Ramos (cell line): ENCODE measurements around the gene BCL2L1.

ENCODE experiments used
- in situ Hi-C: fragments of 300-500 bp; cut with MboI; formaldehyde crosslinking; loops from one replicate; pipeline ENCODE4 v1.14.3; 2022; ENCODE audit warnings: low sequenced_read_pairs; ENCODE audit not compliant: unreplicated experiment

Gene BCL2L1

GRCh38 chr20:31679357-31680285 is 43.0 kb downstream of the BCL2L1 start:
- in situ Hi-C loops, result loop anchor here (5.0 kb wide), 1 partner anchor 38 kb away; no protein-coding TSS in a partner anchor

- in situ Hi-C loops, result no loop called here
These were observed 44.0 kb downstream of the BCL2L1 start for GRCh38 chr20:31678389-31679356.

- in situ Hi-C loops, result no loop called here
These were observed 45.0 kb downstream of the BCL2L1 start for GRCh38 chr20:31677553-31678260.

- in situ Hi-C loops, result no loop called here
These were observed 46.1 kb downstream of the BCL2L1 start for GRCh38 chr20:31676609-31676989.

GRCh38 chr20:31675828-31676608 is 46.6 kb downstream of the BCL2L1 start:
- in situ Hi-C loops, result no loop called here

GRCh38 chr20:31674895-31675827 is 47.5 kb downstream of the BCL2L1 start:
- in situ Hi-C loops, result no loop called here

- in situ Hi-C loops, result no loop called here
These were observed 48.7 kb downstream of the BCL2L1 start for GRCh38 chr20:31673943-31674463.

- in situ Hi-C loops, result no loop called here
These were observed 49.2 kb downstream of the BCL2L1 start for GRCh38 chr20:31673435-31673834.

GRCh38 chr20:31671324-31671723 is 51.3 kb downstream of the BCL2L1 start:
- in situ Hi-C loops, result no loop called here

GRCh38 chr20:31670371-31671228 is 52.1 kb downstream of the BCL2L1 start:
- in situ Hi-C loops, result no loop called here

GRCh38 chr20:31669876-31670275 is 52.8 kb downstream of the BCL2L1 start:
- in situ Hi-C loops, result loop anchor here (10.0 kb wide), 1 partner anchor 55 kb away; the partner anchor contains the start of gene BCL2L1

- in situ Hi-C loops, result loop anchor here (10.0 kb wide), 1 partner anchor 56 kb away; the partner anchor contains the start of gene BCL2L1
These were observed 53.7 kb downstream of the BCL2L1 start for GRCh38 chr20:31668944-31669343.

- in situ Hi-C loops, result loop anchor here (10.0 kb wide), 1 partner anchor 57 kb away; the partner anchor contains the start of gene BCL2L1
These were observed 55.1 kb downstream of the BCL2L1 start for GRCh38 chr20:31667315-31668285.

GRCh38 chr20:31666258-31667042 is 56.2 kb downstream of the BCL2L1 start:
- in situ Hi-C loops, result loop anchor here (10.0 kb wide), 1 partner anchor 58 kb away; the partner anchor contains the start of gene BCL2L1

GRCh38 chr20:31665753-31666152 is 56.9 kb downstream of the BCL2L1 start:
- in situ Hi-C loops, result loop anchor here (10.0 kb wide), 1 partner anchor 59 kb away; the partner anchor contains the start of gene BCL2L1
